DOHH2 (cell line): ENCODE measurements around the gene NXT2.
A peak's percentile ranks its signal among the peaks of the same experiment; 100 is the strongest.

Experiments used
- H3F3A ChIP-seq: fragments of 200-600 bp; sonication (generic), shearing (Covaris generic); 2 replicates; pipeline ENCODE4 v1.6.0; 2016; ENCODE audit warnings: antibody characterized with exemption, mild to moderate bottlenecking; ENCODE audit not compliant: control insufficient read depth, insufficient read depth
- H3K27ac ChIP-seq: fragments of 200-600 bp; sonication (generic); 2 replicates; pipeline ENCODE4 v1.5.1; 2014; ENCODE audit warnings: low read depth, mild to moderate bottlenecking, low read length, moderate library complexity
- H3K27me3 ChIP-seq: fragments of 200-600 bp; sonication (generic); 2 replicates; pipeline ENCODE4 v1.6.1; 2014; ENCODE audit warnings: mild to moderate bottlenecking, low read length, mixed read lengths; ENCODE audit not compliant: control insufficient read depth
- H3K36me3 ChIP-seq: fragments of 200-600 bp; sonication (generic); 2 replicates; pipeline ENCODE4 v1.6.1; 2014; ENCODE audit warnings: mild to moderate bottlenecking, low read length, moderate library complexity, mixed read lengths; ENCODE audit not compliant: control insufficient read depth
- H3K4me1 ChIP-seq: fragments of 200-600 bp; sonication (generic); 2 replicates; pipeline ENCODE4 v1.6.1; 2014; ENCODE audit warnings: mild to moderate bottlenecking, low read length, mixed read lengths; ENCODE audit not compliant: control insufficient read depth
- H3K4me2 ChIP-seq: fragments of 200-600 bp; sonication (generic); 2 replicates; pipeline ENCODE4 v1.6.0; 2014; ENCODE audit warnings: mild to moderate bottlenecking, low read length, moderate library complexity
- H3K4me3 ChIP-seq: fragments of 200-600 bp; sonication (generic); 2 replicates; pipeline ENCODE4 v1.5.1; 2014; ENCODE audit warnings: mild to moderate bottlenecking, low read length, mixed read lengths
- H3K79me2 ChIP-seq: fragments of 200-600 bp; sonication (generic); 2 replicates; pipeline ENCODE4 v1.6.1; 2014; ENCODE audit warnings: mild to moderate bottlenecking, low read length, mixed read lengths; ENCODE audit not compliant: control insufficient read depth
- H3K9me2 ChIP-seq: fragments of 200-600 bp; sonication (generic); replicated peaks from 2 replicates; pipeline ENCODE4 v1.6.1; 2014; ENCODE audit warnings: mild to moderate bottlenecking, low read length, mixed read lengths; ENCODE audit not compliant: control insufficient read depth
- H3K9me3 ChIP-seq: fragments of 200-600 bp; sonication (generic); 2 replicates; pipeline ENCODE4 v1.6.1; 2014; ENCODE audit warnings: antibody characterized with exemption, low read length, mixed read lengths; ENCODE audit not compliant: control insufficient read depth, insufficient read depth
- H4K20me1 ChIP-seq: fragments of 200-600 bp; sonication (generic); 2 replicates; pipeline ENCODE4 v1.6.0; 2014; ENCODE audit warnings: low read depth, mild to moderate bottlenecking, antibody characterized with exemption, low read length, moderate library complexity; ENCODE audit not compliant: control insufficient read depth, insufficient read depth
- CTCF ChIP-seq: fragments of 200-600 bp; sonication (generic); IDR thresholded peaks from one replicate; pipeline ENCODE4 v1.5.1; 2014; ENCODE audit warnings: antibody characterized with exemption, mild to moderate bottlenecking, low read depth, low read length; ENCODE audit not compliant: poor library complexity, severe bottlenecking
- EZH2phosphoT487 ChIP-seq: fragments of 200-600 bp; sonication (generic); IDR thresholded peaks from 2 replicates; pipeline ENCODE4 v1.6.1; 2017; ENCODE audit warnings: borderline replicate concordance, mild to moderate bottlenecking, antibody characterized with exemption, low read length, moderate library complexity, mixed read lengths

The NXT2 gene

GRCh38 chrX:109536439-109537323 lies at the start of gene NXT2:
TSS of gene NXT2 (plus strand) at chrX:109536844. CDS start at chrX:109537007, 163 bp downstream.
- H3K9me2 ChIP-seq, result no peaks in the 10 kb centered on the region
- H3K79me2 ChIP-seq, result no peaks in the 10 kb centered on the region
- H3K27me3 ChIP-seq, result no peaks in the 10 kb centered on the region
- no peaks in the 10 kb centered on the region for H4K20me1 ChIP-seq
- H3K4me2 ChIP-seq, result peak within 1 kb of the TSS; percentile 65
- H3F3A ChIP-seq, result peaks cover 6% of the 10 kb centered on the region; the same call in 1 of the 2 replicates
- no peak for TF ChIP-seq EZH2phosphoT487
- no peak for TF ChIP-seq CTCF
- peaks cover 4% of the 10 kb centered on the region; the same call in 1 of the 2 replicates for H3K9me3 ChIP-seq
- H3K4me3 ChIP-seq, result peak within 1 kb of the TSS; percentile 89
- H3K36me3 ChIP-seq, result no peaks in the 10 kb centered on the region
- peak within 1 kb of the TSS; percentile 66 for H3K27ac ChIP-seq
- peaks cover 38% of the 10 kb centered on the region for H3K4me1 ChIP-seq

- Histone ChIP-seq H3K4me2 (peak overlapping the region; percentile 36; the same call in 1 of the 2 replicates), H3K27ac (no peak overlapping the region), H3K36me3 (no peaks in the 10 kb centered on the region), H3K79me2 (no peaks in the 10 kb centered on the region), H3F3A (no peaks in the 10 kb centered on the region), H3K27me3 (no peaks in the 10 kb centered on the region), H3K9me2 (no peaks in the 10 kb centered on the region), H3K9me3 (no peaks in the 10 kb centered on the region), H3K4me1 (peaks cover 12% of the 10 kb centered on the region), H4K20me1 (no peaks in the 10 kb centered on the region), H3K4me3 (no peak overlapping the region)
- TF ChIP-seq CTCF (no peak), EZH2phosphoT487 (no peak)
Observed at GRCh38 chrX:109487640-109488039, 49.0 kb upstream of the NXT2 start.

- Histone ChIP-seq H3K27ac (no peak overlapping the region), H3F3A (no peaks in the 10 kb centered on the region), H3K9me2 (no peaks in the 10 kb centered on the region), H3K4me2 (no peak overlapping the region), H3K36me3 (no peaks in the 10 kb centered on the region), H4K20me1 (no peaks in the 10 kb centered on the region), H3K79me2 (no peaks in the 10 kb centered on the region), H3K27me3 (no peaks in the 10 kb centered on the region), H3K4me3 (no peak overlapping the region), H3K9me3 (no peaks in the 10 kb centered on the region), H3K4me1 (peaks cover 12% of the 10 kb centered on the region)
- no peak for TF ChIP-seq EZH2phosphoT487
- TF ChIP-seq CTCF, result no peak
Observed at GRCh38 chrX:109489174-109489573, 47.5 kb upstream of the NXT2 start.
